IPS-18a (cell line): ENCODE results near the gene ADGRB3.

Source experiments
- H3K27ac ChIP-seq: one replicate; pipeline ENCODE4 v1.5.1; 2013; ENCODE audit warnings: low read length
- H3K27me3 ChIP-seq: one replicate; pipeline ENCODE4 v1.6.1; 2013; ENCODE audit warnings: mild to moderate bottlenecking, low read length; ENCODE audit not compliant: control insufficient read depth, insufficient read depth
- H3K36me3 ChIP-seq: one replicate; pipeline ENCODE4 v1.6.1; 2013; ENCODE audit warnings: low read depth, low read length; ENCODE audit not compliant: control insufficient read depth
- H3K4me1 ChIP-seq: one replicate; pipeline ENCODE4 v1.6.1; 2013; ENCODE audit warnings: low read depth, low read length; ENCODE audit not compliant: control insufficient read depth
- H3K4me3 ChIP-seq: one replicate; pipeline ENCODE4 v1.5.1; 2013; ENCODE audit warnings: low read length
- H3K9ac ChIP-seq: one replicate; pipeline ENCODE4 v1.6.1; 2013; ENCODE audit warnings: mild to moderate bottlenecking, low read length, moderate library complexity
- H3K9me3 ChIP-seq: one replicate; pipeline ENCODE4 v1.6.1; 2013; ENCODE audit warnings: low read depth, low read length; ENCODE audit not compliant: control insufficient read depth

ADGRB3 gene

GRCh38 chr6:69155467-69155866 lies 520.4 kb downstream of the ADGRB3 start:
- Histone ChIP-seq H3K27ac (no peak overlapping the region), H3K9ac (no peak overlapping the region), H3K27me3 (no peaks in the 10 kb centered on the region), H3K36me3 (no peaks in the 10 kb centered on the region), H3K9me3 (no peaks in the 10 kb centered on the region), H3K4me3 (no peak overlapping the region), H3K4me1 (no peaks in the 10 kb centered on the region)

GRCh38 chr6:69162811-69163210 lies 527.7 kb downstream of the ADGRB3 start:
- Histone ChIP-seq H3K36me3 (no peaks in the 10 kb centered on the region), H3K27me3 (no peaks in the 10 kb centered on the region), H3K9me3 (no peaks in the 10 kb centered on the region), H3K9ac (no peak overlapping the region), H3K4me1 (peaks cover 5% of the 10 kb centered on the region), H3K27ac (no peak overlapping the region), H3K4me3 (no peak overlapping the region)

- Histone ChIP-seq H3K9ac (no peak overlapping the region), H3K4me3 (no peak overlapping the region), H3K9me3 (no peaks in the 10 kb centered on the region), H3K4me1 (peaks cover 5% of the 10 kb centered on the region), H3K27me3 (no peaks in the 10 kb centered on the region), H3K27ac (no peak overlapping the region), H3K36me3 (no peaks in the 10 kb centered on the region)
Observed at GRCh38 chr6:69164564-69165229, 529.6 kb downstream of the ADGRB3 start.

GRCh38 chr6:69179681-69180080 lies 544.6 kb downstream of the ADGRB3 start:
- Histone ChIP-seq H3K36me3 (no peaks in the 10 kb centered on the region), H3K9me3 (no peaks in the 10 kb centered on the region), H3K9ac (no peak overlapping the region), H3K4me1 (no peaks in the 10 kb centered on the region), H3K4me3 (no peak overlapping the region), H3K27ac (no peak overlapping the region), H3K27me3 (no peaks in the 10 kb centered on the region)

GRCh38 chr6:69180361-69181067 lies 545.4 kb downstream of the ADGRB3 start:
- no peak overlapping the region for H3K4me3 ChIP-seq
- no peak overlapping the region for H3K27ac ChIP-seq
- no peak overlapping the region for H3K9ac ChIP-seq
- no peaks in the 10 kb centered on the region for H3K9me3 ChIP-seq
- no peaks in the 10 kb centered on the region for H3K4me1 ChIP-seq
- H3K36me3 ChIP-seq: no peaks in the 10 kb centered on the region
- H3K27me3 ChIP-seq: no peaks in the 10 kb centered on the region

GRCh38 chr6:69181964-69182363 lies 546.9 kb downstream of the ADGRB3 start:
- no peaks in the 10 kb centered on the region for H3K36me3 ChIP-seq
- H3K27ac ChIP-seq: no peak overlapping the region
- H3K27me3 ChIP-seq: no peaks in the 10 kb centered on the region
- H3K4me3 ChIP-seq: no peak overlapping the region
- no peak overlapping the region for H3K9ac ChIP-seq
- no peaks in the 10 kb centered on the region for H3K9me3 ChIP-seq
- H3K4me1 ChIP-seq: no peaks in the 10 kb centered on the region

- no peaks in the 10 kb centered on the region for H3K4me1 ChIP-seq
Observed at GRCh38 chr6:69185276-69185675, 550.2 kb downstream of the ADGRB3 start.

GRCh38 chr6:69202768-69203167 lies 567.7 kb downstream of the ADGRB3 start:
- Histone ChIP-seq H3K36me3 (no peaks in the 10 kb centered on the region), H3K9ac (no peak overlapping the region)

More at GRCh38 chr6:69185276-69185675, 550.2 kb downstream of the ADGRB3 start:
- no peaks in the 10 kb centered on the region for H3K36me3 ChIP-seq
- H3K27ac ChIP-seq: no peak overlapping the region
- no peaks in the 10 kb centered on the region for H3K9me3 ChIP-seq
- no peak overlapping the region for H3K9ac ChIP-seq
- no peak overlapping the region for H3K4me3 ChIP-seq
- no peaks in the 10 kb centered on the region for H3K27me3 ChIP-seq

GRCh38 chr6:69216127-69216526 lies 581.0 kb downstream of the ADGRB3 start:
- Histone ChIP-seq H3K9me3 (no peaks in the 10 kb centered on the region), H3K4me1 (peaks cover 63% of the 10 kb centered on the region), H3K4me3 (peak overlapping the region; percentile 11), H3K27ac (peak overlapping the region; percentile 14), H3K27me3 (no peaks in the 10 kb centered on the region), H3K9ac (no peak overlapping the region), H3K36me3 (no peaks in the 10 kb centered on the region)

More at GRCh38 chr6:69202768-69203167, 567.7 kb downstream of the ADGRB3 start:
- Histone ChIP-seq H3K9me3 (no peaks in the 10 kb centered on the region), H3K27ac (no peak overlapping the region), H3K4me1 (no peaks in the 10 kb centered on the region), H3K4me3 (no peak overlapping the region), H3K27me3 (no peaks in the 10 kb centered on the region)

- Histone ChIP-seq H3K27ac (no peak overlapping the region), H3K27me3 (no peaks in the 10 kb centered on the region), H3K36me3 (no peaks in the 10 kb centered on the region), H3K4me3 (no peak overlapping the region), H3K9ac (no peak overlapping the region), H3K9me3 (no peaks in the 10 kb centered on the region), H3K4me1 (peaks cover 68% of the 10 kb centered on the region)
Observed at GRCh38 chr6:69217343-69217742, 582.3 kb downstream of the ADGRB3 start.

- Histone ChIP-seq H3K9me3 (no peaks in the 10 kb centered on the region), H3K27ac (no peak overlapping the region), H3K4me1 (peaks cover 56% of the 10 kb centered on the region), H3K9ac (peak overlapping the region; percentile 3), H3K4me3 (peak overlapping the region; percentile 25), H3K27me3 (no peaks in the 10 kb centered on the region), H3K36me3 (no peaks in the 10 kb centered on the region)
Observed at GRCh38 chr6:69220375-69220774, 585.3 kb downstream of the ADGRB3 start.

GRCh38 chr6:69232008-69232407 lies 596.9 kb downstream of the ADGRB3 start:
- no peak overlapping the region for H3K9ac ChIP-seq
- H3K4me3 ChIP-seq: no peak overlapping the region
- H3K27ac ChIP-seq: no peak overlapping the region
- H3K36me3 ChIP-seq: no peaks in the 10 kb centered on the region
- H3K9me3 ChIP-seq: no peaks in the 10 kb centered on the region
- peaks cover 5% of the 10 kb centered on the region for H3K4me1 ChIP-seq
- H3K27me3 ChIP-seq: peaks cover 9% of the 10 kb centered on the region
